Activated CD4-positive, alpha-beta T cell treated with anti-CD3 and anti-CD28 coated beads, Interleukin-2, amount 50 U/mL, for 24 hours (primary cell): Measurements from ENCODE around the gene RPP21.

Experiments
- DNase-seq, 2 donors: peaks; one replicate each; pipeline ENCODE4 v3.0.0-alpha.2; 2020; ENCODE audit warnings: low read depth in 1 of 2, low spot score in 1 of 2

Gene RPP21

GRCh38 chr6:30344868-30345671 is at the start of gene RPP21:
TSS of gene RPP21 (plus strand) at chr6:30345156. CDS start at chr6:30345172, 16 bp downstream.
- DNase-seq = peak; percentile 77 to 81

DNA sequence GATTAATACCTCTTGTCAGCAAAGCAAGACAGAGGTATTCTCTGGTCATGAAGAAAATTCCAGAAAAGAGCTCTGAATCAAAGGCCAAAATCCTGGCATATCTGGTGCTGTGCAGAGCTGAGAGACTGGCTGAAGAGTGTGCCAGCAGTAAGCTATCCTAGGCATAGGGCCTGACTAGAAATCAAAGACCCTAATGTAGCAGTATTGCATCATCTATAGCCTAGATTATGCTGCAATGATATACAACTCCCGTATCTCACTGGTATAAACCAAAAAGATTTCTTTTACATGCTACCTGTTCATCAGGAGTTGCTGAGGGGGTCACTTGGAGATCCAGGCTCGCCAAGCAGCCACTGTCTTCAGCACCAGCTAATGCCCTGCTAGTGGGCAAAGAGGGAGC is 49.1 kb upstream of the RPP21 start:
- DNase-seq = no peak

DNA sequence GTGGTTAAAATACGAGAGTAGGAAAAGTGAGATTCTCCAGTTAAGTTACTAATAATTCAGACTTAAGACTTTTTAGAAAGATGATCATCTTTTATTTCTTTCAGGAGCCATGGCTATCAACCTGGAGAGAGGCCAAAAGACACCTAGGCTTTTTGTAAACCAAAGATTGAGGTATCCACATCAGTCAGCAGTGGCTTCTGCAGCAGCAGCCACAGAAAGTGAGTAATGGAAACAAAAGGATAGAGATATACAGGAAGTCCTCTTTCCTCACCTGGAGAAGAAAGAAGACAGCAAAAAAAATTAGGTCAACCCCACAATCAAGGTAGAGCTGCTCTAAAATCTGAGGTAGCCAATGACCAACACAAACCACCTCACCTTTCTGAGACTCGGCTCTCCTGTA is 41.0 kb upstream of the RPP21 start:
- no peak for DNase-seq

DNA sequence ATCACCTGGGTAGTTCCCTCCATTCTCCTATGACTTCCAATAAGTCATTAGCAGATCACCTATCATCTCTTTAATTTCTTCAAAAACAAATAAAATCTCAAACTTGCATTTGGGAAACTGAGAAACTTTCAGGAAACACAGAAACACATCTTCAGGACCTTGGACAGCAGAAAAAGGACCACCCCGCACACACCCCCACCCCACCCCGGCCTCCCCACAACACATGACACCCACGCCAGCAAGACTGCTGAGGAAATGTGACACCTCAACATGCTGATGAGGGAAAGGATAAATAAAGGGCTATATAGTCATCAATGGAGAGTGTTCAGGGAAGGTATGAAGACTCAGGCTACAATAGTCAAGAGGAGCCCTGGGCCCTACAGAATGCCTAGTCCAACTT is 33.9 kb upstream of the RPP21 start:
- no peak for DNase-seq

DNA sequence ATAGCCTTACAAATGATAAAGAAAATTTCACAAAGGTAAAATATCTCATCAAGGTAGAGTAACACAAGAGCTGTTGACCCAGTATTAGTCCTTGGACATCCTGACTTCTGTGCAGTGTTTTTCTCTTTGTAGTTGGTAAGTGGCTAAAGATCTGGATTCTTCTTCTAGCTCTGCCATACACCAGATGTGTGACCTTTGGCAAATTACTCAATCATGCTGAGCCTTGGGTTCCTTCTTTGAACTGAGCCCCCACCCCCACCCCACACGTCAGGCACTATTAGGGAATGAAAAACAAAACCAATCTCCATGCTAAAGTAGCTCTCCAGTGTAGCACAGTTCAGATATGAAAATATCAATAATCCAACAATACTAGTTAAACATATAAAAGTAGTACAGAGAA is 33.3 kb upstream of the RPP21 start:
- no peak for DNase-seq

DNA sequence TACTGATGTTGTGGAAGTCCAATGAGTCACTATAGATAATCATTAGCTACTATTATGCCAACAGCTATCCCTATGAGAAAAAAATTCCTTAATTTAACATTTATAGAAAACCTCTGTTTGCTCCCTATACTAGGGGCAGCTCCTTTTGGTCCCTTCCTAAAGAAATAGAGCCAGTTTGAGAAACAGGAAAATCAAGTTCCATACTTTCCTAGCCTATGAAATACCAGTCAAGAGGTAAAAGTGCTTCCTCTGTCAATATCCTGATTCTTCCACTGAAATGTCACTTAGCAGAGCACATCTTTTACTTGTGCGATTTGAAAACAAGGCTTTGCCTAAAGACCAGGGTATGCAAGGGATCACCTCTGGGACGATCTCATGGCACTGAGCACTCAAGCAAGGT is 32.7 kb upstream of the RPP21 start:
- DNase-seq = no peak

- no peak for DNase-seq
These were observed 32.2 kb upstream of the RPP21 start for GRCh38 chr6:30312676-30313321.

- DNase-seq = no peak
These were observed 29.8 kb upstream of the RPP21 start for GRCh38 chr6:30315156-30315555.

GRCh38 chr6:30317913-30318589 is 26.9 kb upstream of the RPP21 start:
- DNase-seq = no peak

GRCh38 chr6:30319146-30319835 is 25.7 kb upstream of the RPP21 start:
- no peak for DNase-seq

DNA sequence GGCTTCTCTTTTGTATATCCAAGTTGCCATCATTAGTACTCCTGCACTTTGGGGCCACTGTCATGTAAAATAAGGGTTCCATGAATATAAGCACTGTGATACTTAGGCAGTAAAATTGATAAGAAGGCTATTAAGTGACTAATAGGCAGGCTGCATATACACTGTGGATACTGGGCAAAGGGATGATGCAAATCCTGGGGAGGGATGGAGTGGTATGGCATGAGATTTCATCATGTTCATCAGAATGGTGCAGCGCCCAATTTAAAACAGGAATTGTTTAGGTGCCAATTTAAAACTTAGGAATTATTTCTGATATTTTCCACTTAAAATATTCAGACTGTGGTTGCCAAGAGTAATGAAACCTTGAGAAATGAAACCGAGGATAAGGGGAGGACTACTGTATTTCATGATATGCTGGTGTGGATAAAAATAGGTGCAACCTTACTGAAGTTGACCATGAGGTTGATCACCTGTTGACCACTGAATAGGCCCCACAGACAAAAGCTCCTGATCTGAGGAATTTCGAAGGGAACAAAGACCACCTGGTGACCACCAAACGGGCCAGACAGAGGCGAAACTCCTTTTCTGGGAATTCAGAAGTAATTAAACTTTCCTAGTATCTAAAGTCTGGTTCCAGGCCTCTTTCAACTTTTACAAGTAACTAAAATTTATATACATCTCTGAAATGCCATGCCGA is 23.1 kb upstream of the RPP21 start:
- no peak for DNase-seq

DNA sequence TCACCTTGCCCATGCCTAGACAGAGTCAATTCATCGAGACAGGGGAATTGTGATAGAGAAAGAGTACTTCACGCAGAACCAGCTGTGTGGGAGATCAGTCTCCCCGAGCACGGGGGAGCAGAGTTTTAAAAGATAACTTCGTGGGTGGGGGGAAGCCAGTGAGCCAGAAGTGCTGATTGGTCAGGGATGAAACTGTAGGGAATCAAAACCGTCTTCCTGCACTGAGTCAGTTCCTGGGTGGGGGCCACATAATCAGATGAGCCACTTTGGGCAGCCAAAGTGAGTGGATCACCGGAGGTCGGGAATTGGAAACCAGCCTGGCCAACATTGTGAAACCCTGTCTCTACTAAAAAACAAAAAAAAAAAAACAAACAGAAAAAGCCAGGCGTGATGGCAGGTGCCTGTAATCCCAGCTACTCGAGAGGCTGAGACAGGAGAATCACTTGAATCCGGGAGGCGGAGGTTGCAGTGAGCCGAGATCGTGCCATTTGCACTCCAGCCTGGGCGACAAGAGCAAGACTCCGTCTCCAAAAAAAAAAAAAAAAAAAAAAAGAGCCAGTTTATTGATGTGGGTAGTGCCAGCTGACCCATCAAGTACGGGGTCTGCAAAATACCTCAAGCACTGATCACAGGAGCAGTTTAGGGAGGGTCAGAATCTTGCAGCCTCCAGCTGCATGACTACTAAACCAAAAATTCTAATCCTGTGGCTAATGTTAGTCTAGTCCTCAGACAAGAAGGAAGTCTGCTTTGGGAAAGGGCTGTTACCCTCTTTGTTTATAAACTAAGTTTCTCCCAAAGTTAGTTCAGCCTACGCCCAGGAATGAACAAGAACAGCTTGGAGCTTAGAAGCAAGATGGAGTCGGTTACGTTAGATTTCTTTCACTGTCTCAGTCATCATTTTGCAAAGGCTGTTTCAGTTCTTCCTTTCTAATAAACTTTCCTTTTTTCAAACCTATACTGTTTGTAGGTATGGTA is 22.1 kb upstream of the RPP21 start:
- DNase-seq = no peak

DNA sequence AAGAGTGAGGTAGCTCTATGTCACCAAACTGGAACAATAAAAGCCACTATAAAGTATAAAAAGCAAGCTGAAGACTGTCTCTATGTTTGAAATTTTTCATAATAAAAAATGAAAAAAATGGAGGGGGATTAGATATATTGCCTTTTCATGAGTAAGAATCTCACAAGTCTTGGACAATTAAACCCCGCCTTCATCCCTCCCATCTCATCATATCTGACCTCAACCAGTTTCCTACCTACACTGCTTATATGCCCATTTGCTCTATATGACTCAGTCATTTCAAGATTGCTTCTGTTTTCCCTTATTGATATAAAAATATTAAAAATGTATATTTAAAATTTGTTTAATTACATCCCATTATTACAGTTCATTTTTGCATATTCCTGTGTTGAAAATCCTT is 21.1 kb upstream of the RPP21 start:
- no peak for DNase-seq

- peak in 1 of 2 donors; percentile 86 for DNase-seq
These were observed 19.6 kb upstream of the RPP21 start for GRCh38 chr6:30325150-30325872.

DNA sequence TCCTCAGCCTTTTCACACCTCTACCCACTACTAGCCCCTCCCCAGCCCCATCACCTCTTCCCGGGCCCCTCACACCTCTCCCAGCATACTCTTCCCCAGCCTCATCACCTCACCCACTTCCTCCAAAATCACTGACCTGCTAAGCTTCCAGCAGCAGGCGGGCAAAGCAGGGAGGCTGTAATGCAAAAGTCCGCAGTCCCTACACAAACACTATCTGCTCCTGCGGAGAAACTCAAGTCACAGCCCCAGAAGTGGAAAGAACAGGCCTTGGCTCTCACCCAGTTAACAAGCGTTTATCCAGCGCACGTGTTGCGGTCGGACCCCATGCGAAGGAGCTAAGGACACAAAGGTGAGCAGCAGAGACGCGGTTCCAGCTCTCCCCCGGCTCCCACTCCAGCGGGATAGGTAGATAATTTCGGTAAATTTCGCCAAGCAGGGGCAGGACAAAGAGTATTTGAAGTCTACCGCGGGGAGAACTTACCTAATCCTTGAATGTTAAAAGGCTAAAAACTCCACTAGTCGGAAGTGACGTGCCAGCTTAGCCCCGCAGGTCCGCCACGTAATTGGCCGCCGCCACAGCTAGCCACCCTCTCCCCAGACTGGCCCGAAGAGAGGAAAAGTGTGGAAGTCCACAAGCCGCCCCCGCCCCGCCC is 19.0 kb upstream of the RPP21 start:
- peak; percentile 61 to 66 for DNase-seq

DNA sequence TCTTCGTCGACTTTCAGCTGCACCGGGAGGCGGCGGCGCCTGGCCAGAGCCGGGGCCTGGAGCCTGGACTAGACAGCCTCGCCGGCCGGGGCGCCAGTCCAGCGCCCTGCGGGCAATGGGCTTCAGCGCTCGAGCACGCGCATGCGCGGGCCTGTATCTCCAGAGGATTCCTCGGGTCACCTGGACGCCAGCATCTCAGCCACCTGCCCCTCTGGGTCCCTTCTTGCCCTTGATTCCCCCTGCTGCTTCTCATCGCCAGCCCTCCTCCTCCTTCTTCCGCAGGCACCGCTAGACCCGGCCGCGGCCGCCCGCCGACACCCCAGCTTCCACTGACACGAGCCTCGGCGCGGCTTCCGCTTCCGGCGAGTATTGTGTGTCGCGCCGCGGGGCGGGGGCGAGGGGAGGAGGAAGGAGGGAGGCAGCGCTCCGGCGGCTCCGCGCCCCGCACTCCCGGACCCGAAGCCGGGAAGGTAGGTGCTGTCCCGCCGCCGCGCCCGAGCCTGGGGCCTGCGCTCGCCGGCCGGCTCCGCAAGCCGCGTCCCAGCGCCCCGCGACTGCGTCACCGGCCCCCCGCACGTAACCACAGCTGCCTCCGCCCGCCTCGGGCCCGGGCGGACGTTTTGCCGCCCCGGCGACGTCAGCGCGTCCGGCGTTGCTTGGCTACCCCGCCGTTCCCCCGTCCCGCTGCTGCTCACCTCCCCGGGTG is 18.3 kb upstream of the RPP21 start, which contains the start of gene TRIM39:
TRIM39 (plus strand) TSS at position 402 of the 706 bp plus-strand sequence. CDS start 2,391 bp downstream, outside the sequence.
- peak; percentile 77 to 79 for DNase-seq

DNA sequence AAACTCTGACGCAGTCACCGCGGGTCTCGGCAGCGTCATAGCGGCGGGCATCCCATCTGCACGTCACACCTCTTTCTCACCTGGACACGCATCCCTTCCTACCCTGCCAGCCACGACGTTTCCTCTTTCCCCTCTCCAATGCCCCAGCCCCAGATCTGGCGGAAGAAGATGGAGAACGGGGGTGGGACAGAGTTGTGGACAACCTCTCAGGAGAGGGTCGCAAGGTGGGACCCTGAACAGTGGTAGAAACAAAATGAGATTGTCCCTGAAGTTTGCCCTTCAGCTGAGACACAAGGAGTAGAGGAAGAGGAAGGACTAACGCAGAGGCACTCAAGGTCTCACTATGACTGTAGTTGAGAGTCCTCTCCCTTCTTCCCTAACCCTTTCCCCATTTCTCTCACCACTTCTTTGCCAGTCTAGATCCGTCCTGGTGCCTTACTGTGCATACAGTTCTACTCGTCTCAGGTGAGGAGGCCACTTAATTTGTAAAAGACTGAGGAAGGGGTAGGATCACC is 17.7 kb upstream of the RPP21 start:
- DNase-seq = no peak

DNA sequence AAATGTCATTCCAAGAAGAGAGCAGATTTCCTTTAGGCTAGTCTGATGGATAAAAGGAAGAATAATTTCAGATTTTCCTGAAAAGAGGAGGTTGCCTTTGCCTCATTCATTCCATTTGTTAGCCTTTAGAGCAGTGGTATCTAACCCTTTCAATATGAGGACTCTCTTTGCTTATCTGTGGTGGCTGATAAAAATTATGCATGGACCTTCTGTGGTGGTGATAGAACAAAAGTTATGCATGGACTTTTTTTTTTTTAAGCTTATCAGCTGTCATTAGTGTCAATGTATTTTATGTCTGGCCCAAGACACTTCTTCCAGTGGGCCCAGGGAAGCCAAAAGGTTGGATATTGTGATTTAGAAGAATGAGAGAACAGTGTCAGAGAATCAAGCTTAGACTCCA is 16.6 kb upstream of the RPP21 start:
- DNase-seq = no peak
